HepG2 (cell line): ENCODE results near the gene ODAD2. TPM values are rescaled to one million over a fixed set of nuclear protein-coding genes. Genes with fewer than 3 reads are reported as not detected.

Experiments
- ATAC-seq: fragments of 200-7000 bp; cut with Tn5 transposase; 3 replicates; pipeline ENCODE4 v1.9.1; 2020; ENCODE audit warnings: mild to moderate bottlenecking, moderate library complexity
- BruUV-seq: library from RNA; stranded (reverse); fragments of 400-500 nt; replicated peaks from 2 replicates; lab custom pipeline; 2021; lab: Mats Ljungman, UMichigan
- CTCF ChIA-PET: fragments of 300-600 bp; formaldehyde crosslinking; extraction: SDS; loops from one replicate; lab custom pipeline; 2021; ENCODE audit warnings: low total read pairs, inconsistent platforms, low intra/inter-chr PET ratio; lab: Yijun Ruan, JAX
- POLR2A ChIA-PET: fragments of 350-600 bp; sonication (Branson Sonifier 250); formaldehyde crosslinking; loops from one replicate; lab custom pipeline; 2020; ENCODE audit warnings: antibody characterized with exemption, inconsistent platforms; lab: Yijun Ruan, JAX
- DNase-seq: peaks from one replicate; pipeline ENCODE4 v3.0.0-alpha.2; 2015; ENCODE audit warnings: low spot score
- FAIRE-seq: peaks from 3 replicates; lab custom pipeline; 2011; peaks lifted over from hg19 to GRCh38; lab: Jason Lieb, UNC
- H2AFZ ChIP-seq: one replicate; pipeline ENCODE4 v1.6.1; 2011; ENCODE audit warnings: low read length, inconsistent platforms
- H3K27ac ChIP-seq: fragments of 300-600 bp; 3 replicates; pipeline ENCODE4 v1.8.0; 2011; ENCODE audit warnings: mixed run types, mild to moderate bottlenecking, mixed read lengths, low read length, inconsistent platforms; ENCODE audit not compliant: insufficient read depth; ENCODE audit errors: extremely low read length
- H3K27me3 ChIP-seq, 2 experiments: fragments of 200-600 bp in 1 of 2; 2 replicates in 1 of 2; 3 replicates in 1 of 2; pipeline versions ENCODE4 v1.6.0 to v1.8.0; 2011; ENCODE audit warnings: low read length in 2 of 2, mild to moderate bottlenecking in 2 of 2, moderate library complexity in 2 of 2, inconsistent platforms in 1 of 2; ENCODE audit not compliant: insufficient read depth in 2 of 2, control insufficient read depth in 1 of 2
- H3K36me3 ChIP-seq, 2 experiments: fragments of 200-600 bp in 1 of 2; replicated peaks in 1 of 2; 2 replicates in 1 of 2; 3 replicates in 1 of 2; pipeline versions ENCODE4 v1.5.1 to v1.8.0; 2011; ENCODE audit warnings: low read length in 2 of 2, inconsistent platforms in 1 of 2; ENCODE audit not compliant: insufficient read depth in 2 of 2, control insufficient read depth in 1 of 2
- H3K4me1 ChIP-seq: 2 replicates; pipeline ENCODE4 v1.5.1; 2012; ENCODE audit warnings: low read length, inconsistent platforms; ENCODE audit not compliant: insufficient read depth
- H3K4me2 ChIP-seq: 2 replicates; pipeline ENCODE4 v1.6.0; 2011; ENCODE audit warnings: low read depth, low read length, inconsistent platforms
- H3K4me3 ChIP-seq, 3 experiments: fragments of 200-600 bp in 1 of 3; sonication (generic), shearing (Covaris generic) in 1 of 3; replicated peaks in 1 of 3; 2 replicates each; pipeline ENCODE4 v1.5.1; 2011 to 2016; ENCODE audit warnings: low read length in 3 of 3, inconsistent platforms in 2 of 3, low read depth in 2 of 3, mild to moderate bottlenecking in 2 of 3, control low read depth in 1 of 3, mixed read lengths in 1 of 3; ENCODE audit not compliant: insufficient read depth in 1 of 3
- H3K79me2 ChIP-seq: one replicate; pipeline ENCODE4 v1.6.1; 2011; ENCODE audit warnings: low read length, inconsistent platforms; ENCODE audit not compliant: insufficient read depth
- H3K9ac ChIP-seq: 2 replicates; pipeline ENCODE4 v1.6.0; 2011; ENCODE audit warnings: mild to moderate bottlenecking, low read depth, low read length, inconsistent platforms; ENCODE audit not compliant: insufficient read depth
- H3K9me3 ChIP-seq: 2 replicates; pipeline ENCODE4 v1.5.1; 2012; ENCODE audit warnings: mild to moderate bottlenecking, low read length
- H4K20me1 ChIP-seq: 2 replicates; pipeline ENCODE4 v1.6.0; 2011; ENCODE audit warnings: inconsistent platforms, mild to moderate bottlenecking, low read length, moderate library complexity; ENCODE audit not compliant: insufficient read depth
- FOXP4 ChIP-seq: sonication (generic); formaldehyde crosslinking; IDR thresholded peaks from 2 replicates; pipeline ENCODE4 v1.4.0; 2020; ENCODE audit warnings: missing genetic modification reagents
- HOXA3 ChIP-seq: sonication (generic); formaldehyde crosslinking; IDR thresholded peaks from 2 replicates; pipeline ENCODE4 v1.5.0; 2020; ENCODE audit warnings: missing genetic modification reagents
- PCBP1 ChIP-seq: fragments of 200-400 bp; formaldehyde crosslinking; IDR thresholded peaks from 2 replicates; pipeline ENCODE4 v1.6.1; 2017; ENCODE audit warnings: mild to moderate bottlenecking, low read depth, low read length, borderline replicate concordance
- TP53 ChIP-seq: sonication (generic); formaldehyde crosslinking; conservative IDR thresholded peaks from 2 replicates; pipeline ENCODE4 v1.4.0; 2020; ENCODE audit warnings: missing genetic modification reagents
- XRCC5 ChIP-seq: fragments of 200-400 bp; formaldehyde crosslinking; optimal IDR thresholded peaks from 2 replicates; pipeline ENCODE3; 2017; ENCODE audit warnings: mild to moderate bottlenecking, low read length
- ZBTB49 ChIP-seq: sonication (generic); formaldehyde crosslinking; IDR thresholded peaks from 2 replicates; pipeline ENCODE4 v1.4.0; 2020; ENCODE audit warnings: missing genetic modification reagents, borderline replicate concordance
- ZKSCAN1 ChIP-seq: fragments of 150-350 bp; IDR thresholded peaks from 2 replicates; pipeline ENCODE4 v1.6.1; 2014; ENCODE audit warnings: low read length
- ZNF3 ChIP-seq: IDR thresholded peaks from 2 replicates; pipeline ENCODE4 v1.7.0; 2017; ENCODE audit warnings: inconsistent platforms
- ZNF468 ChIP-seq: sonication (generic); formaldehyde crosslinking; IDR thresholded peaks from 2 replicates; pipeline ENCODE4 v1.8.0; 2022; ENCODE audit warnings: mild to moderate bottlenecking, moderate library complexity, missing genetic modification reagents
- ZNF513 ChIP-seq: sonication (generic); formaldehyde crosslinking; conservative IDR thresholded peaks from 2 replicates; pipeline ENCODE4 v1.5.0; 2020; ENCODE audit warnings: missing genetic modification reagents
- WGBS: methylation state at CpG from one replicate; pipeline ENCODE4 v1.1.6; 2017; ENCODE audit warnings: low lambda C conversion rate; 5-methylcytosine and 5-hydroxymethylcytosine counted together
- in situ Hi-C: cut with HindIII; loops from 2 replicates; pipeline ENCODE4 v1.10.0; 2017; ENCODE audit warnings: low pct_unique_long_range_greater_than_20kb; ENCODE audit not compliant: extremely low pct_ligation_motif_present
- intact Hi-C: fragments of 100-400 bp; cut with micrococcal nuclease; formaldehyde crosslinking; loops from one replicate; pipeline ENCODE4 v1.10.0; 2022; ENCODE audit not compliant: unreplicated experiment
- polyA plus RNA-seq, 8 experiments: library from polyadenylated mRNA; depleted of rRNA in 3 of 8; stranded (reverse) in 7 of 8; unstranded in 1 of 8; fragments of >200 nt; fragmentation: Illumina TruSeq in 4 of 8; extraction: Trizol in 4 of 8; gene quantifications; 2 replicates each; pipeline versions ENCODE4 v1.2.1 to v1.2.3, GENCODE V29; 2011 to 2016; ENCODE audit warnings: low read depth in 4 of 8, missing spikeins in 1 of 8, mixed read lengths in 1 of 8; ENCODE audit not compliant: insufficient read depth in 1 of 8
- total RNA-seq, 5 experiments: library from RNA; depleted of rRNA; stranded (reverse); fragments of >200 nt; fragmentation: Illumina TruSeq; extraction: Trizol; gene quantifications; 2 replicates each; pipeline ENCODE4 v1.2.3, GENCODE V29; 2016; ENCODE audit warnings: low read depth in 1 of 5

The ODAD2 gene
- total and polyA plus RNA-seq, 2 of the 13 experiments (the other 11 are each of a cell fraction or from before 2014, with no cell fraction given), result not detected

- Histone ChIP-seq H3K36me3 (no peaks in the 10 kb centered on the region), H4K20me1 (no peaks in the 10 kb centered on the region), H3K4me3 (no peak overlapping the region), H2AFZ (no peak overlapping the region), H3K9ac (no peak overlapping the region), H3K4me2 (no peak overlapping the region), H3K79me2 (no peaks in the 10 kb centered on the region), H3K4me1 (no peaks in the 10 kb centered on the region), H3K9me3 (no peaks in the 10 kb centered on the region), H3K27ac (no peak overlapping the region), H3K27me3 (peaks cover 0 to 6% of the 10 kb centered on the region in 2 experiments; a peak in 1 of 5 replicates)
- intact Hi-C loops (loop anchor here (10.0 kb wide), 1 partner anchor 690 kb away; no protein-coding TSS in a partner anchor), in situ Hi-C loops (no loop called here)
- no peak for FAIRE-seq
- WGBS, result 29% methylated on average over 2 of the region's 4 CpGs
- no peak for DNase-seq
- TF ChIP-seq ZNF3 (CRISPR knock-in tag) (no peak), HOXA3 (CRISPR knock-in tag) (no peak), ZBTB49 (no peak), PCBP1 (no peak), XRCC5 (no peak), ZNF513 (CRISPR knock-in tag) (no peak), ZKSCAN1 (no peak), FOXP4 (CRISPR knock-in tag) (no peak), ZNF468 (CRISPR knock-in tag) (no peak), TP53 (no peak)
- ChIA-PET POLR2A (no interaction called here), CTCF (no interaction called here)
- no TSS peak for BruUV-seq
- ATAC-seq, result no peak
These were observed 193.7 kb downstream of the ODAD2 start for GRCh38 chr10:27805180-27805579.
